Endometrial microvascular endothelial cells (primary cell): ENCODE data around the gene ADAMTS2. TPM values are rescaled to one million over a fixed set of nuclear protein-coding genes. Genes with fewer than 3 reads are reported as not detected.

ENCODE experiments used
- in situ Hi-C: cut with HindIII; loops from 2 replicates; pipeline ENCODE4 v1.10.0; 2017; ENCODE audit warnings: low sequenced_read_pairs, low pct_unique_long_range_greater_than_20kb; ENCODE audit errors: inconsistent ontology term
- total RNA-seq: library from RNA; depleted of rRNA; stranded (reverse); fragments of >200 nt; gene quantifications from one replicate; pipeline ENCODE4 v1.2.3, GENCODE V29; 2015; ENCODE audit errors: inconsistent ontology term

The ADAMTS2 gene
- total RNA-seq, 1 donor from 2014 or later: 2.0 TPM

GRCh38 chr5:179079165-179079987, 265.9 kb downstream of the ADAMTS2 start:
- in situ Hi-C loops: no loop called here

GRCh38 chr5:179065703-179066102, 279.6 kb downstream of the ADAMTS2 start:
- in situ Hi-C loops: no loop called here

GRCh38 chr5:179061025-179061424, 284.2 kb downstream of the ADAMTS2 start:
- in situ Hi-C loops: no loop called here

Other genes starting within 250 kb of the ADAMTS2 start
- gene RUFY1, start 205.1 kb upstream of the ADAMTS2 start, total RNA-seq: 23.7 TPM